ENCODE data around the gene TAC4. TPM values are rescaled to one million over a fixed set of nuclear protein-coding genes. Genes with fewer than 3 reads are reported as not detected.

Gene TAC4
- total RNA-seq, 1 donor from 2014 or later = not detected

- no peak overlapping the region for H3K27ac Mint-ChIP-seq (ENCODE audit: unreplicated experiment)
- H3K4me3 Mint-ChIP-seq (ENCODE audit: unreplicated experiment) = no peak overlapping the region
- DNase-seq (ENCODE audit: low spot score) = no peak
- peaks cover 9% of the 10 kb centered on the region for H3K4me1 Mint-ChIP-seq (ENCODE audit: unreplicated experiment)
- no peaks in the 10 kb centered on the region for H3K9me3 Mint-ChIP-seq (ENCODE audit: unreplicated experiment)
- peaks cover 12% of the 10 kb centered on the region for H3K27me3 Mint-ChIP-seq (ENCODE audit: unreplicated experiment)
- TF ChIP-seq, protein P1, sequence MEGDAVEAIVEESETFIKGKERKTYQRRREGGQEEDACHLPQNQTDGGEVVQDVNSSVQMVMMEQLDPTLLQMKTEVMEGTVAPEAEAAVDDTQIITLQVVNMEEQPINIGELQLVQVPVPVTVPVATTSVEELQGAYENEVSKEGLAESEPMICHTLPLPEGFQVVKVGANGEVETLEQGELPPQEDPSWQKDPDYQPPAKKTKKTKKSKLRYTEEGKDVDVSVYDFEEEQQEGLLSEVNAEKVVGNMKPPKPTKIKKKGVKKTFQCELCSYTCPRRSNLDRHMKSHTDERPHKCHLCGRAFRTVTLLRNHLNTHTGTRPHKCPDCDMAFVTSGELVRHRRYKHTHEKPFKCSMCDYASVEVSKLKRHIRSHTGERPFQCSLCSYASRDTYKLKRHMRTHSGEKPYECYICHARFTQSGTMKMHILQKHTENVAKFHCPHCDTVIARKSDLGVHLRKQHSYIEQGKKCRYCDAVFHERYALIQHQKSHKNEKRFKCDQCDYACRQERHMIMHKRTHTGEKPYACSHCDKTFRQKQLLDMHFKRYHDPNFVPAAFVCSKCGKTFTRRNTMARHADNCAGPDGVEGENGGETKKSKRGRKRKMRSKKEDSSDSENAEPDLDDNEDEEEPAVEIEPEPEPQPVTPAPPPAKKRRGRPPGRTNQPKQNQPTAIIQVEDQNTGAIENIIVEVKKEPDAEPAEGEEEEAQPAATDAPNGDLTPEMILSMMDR (IDR thresholded peaks at IDR 0.05; ENCODE audit: unreplicated experiment) = no peak
- no peaks in the 10 kb centered on the region for H3K36me3 Mint-ChIP-seq (ENCODE audit: low read depth, unreplicated experiment)
These were observed 40.0 kb upstream of the TAC4 start for GRCh38 chr17:49887744-49888360.

DNA sequence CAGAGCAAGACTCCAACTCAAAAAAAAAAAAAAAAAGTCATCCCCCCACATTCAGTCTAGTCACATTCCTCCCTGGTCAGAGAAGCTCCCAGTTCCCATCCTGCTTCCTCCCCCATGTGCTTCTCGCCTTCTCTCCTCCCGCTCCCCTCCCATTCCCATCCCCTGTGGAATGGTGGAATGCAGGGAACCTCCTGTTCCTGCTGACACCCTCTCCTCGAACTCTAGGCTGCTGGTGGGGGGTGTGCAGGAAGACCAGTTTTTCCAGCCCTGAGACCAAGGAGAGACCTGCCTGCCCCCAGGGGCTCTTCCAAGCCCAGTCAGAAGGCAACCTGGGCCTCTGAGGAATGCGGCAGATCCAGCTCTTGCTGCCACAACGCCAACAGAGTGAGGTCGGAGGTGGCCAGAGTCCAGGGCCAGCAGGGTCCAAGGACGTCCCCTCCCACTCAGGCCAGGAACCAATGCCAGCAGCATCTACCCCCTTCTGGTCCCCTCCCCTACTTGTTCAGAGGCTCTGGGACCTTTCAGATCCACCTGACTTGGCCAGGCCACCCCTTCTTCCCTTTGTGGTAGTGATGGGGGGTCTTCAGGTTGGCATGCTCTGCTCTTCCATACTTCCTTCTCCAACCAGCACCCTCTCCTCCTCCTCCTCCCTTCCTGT, 39.3 kb upstream of the TAC4 start:
- H3K9me3 Mint-ChIP-seq (ENCODE audit: unreplicated experiment) = no peaks in the 10 kb centered on the region
- DNase-seq (ENCODE audit: low spot score) = no peak
- peaks cover 11% of the 10 kb centered on the region for H3K27me3 Mint-ChIP-seq (ENCODE audit: unreplicated experiment)
- no peak overlapping the region for H3K27ac Mint-ChIP-seq (ENCODE audit: unreplicated experiment)
- H3K4me3 Mint-ChIP-seq (ENCODE audit: unreplicated experiment) = no peak overlapping the region
- TF ChIP-seq, protein P1 (IDR thresholded peaks at IDR 0.05; ENCODE audit: unreplicated experiment) = no peak
- H3K36me3 Mint-ChIP-seq (ENCODE audit: low read depth, unreplicated experiment) = no peaks in the 10 kb centered on the region
- peaks cover 12% of the 10 kb centered on the region for H3K4me1 Mint-ChIP-seq (ENCODE audit: unreplicated experiment)

DNA sequence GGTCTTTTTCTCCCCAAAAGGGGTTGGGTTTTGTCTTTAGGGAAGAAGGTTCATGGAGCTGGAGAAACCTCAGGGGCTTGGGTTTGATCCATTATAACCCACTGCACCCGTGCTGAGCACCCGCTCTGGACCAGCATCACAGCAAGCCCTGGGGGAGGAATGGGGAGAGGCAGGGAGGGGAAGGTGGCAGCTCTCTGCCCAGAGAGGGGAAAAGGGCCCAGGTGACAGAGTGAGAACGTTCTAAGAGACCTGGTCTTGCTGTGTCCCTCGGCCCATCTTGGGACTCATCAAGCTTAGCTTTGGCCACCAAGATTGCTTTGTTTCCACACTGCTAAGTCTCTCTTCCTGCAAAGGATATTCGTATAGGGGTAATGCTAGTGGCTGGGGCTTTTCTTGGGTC, 38.2 kb upstream of the TAC4 start:
- TF ChIP-seq, protein P1 (IDR thresholded peaks at IDR 0.05; ENCODE audit: unreplicated experiment) = no peak
- H3K27me3 Mint-ChIP-seq (ENCODE audit: unreplicated experiment) = peaks cover 8% of the 10 kb centered on the region
- peaks cover 12% of the 10 kb centered on the region for H3K4me1 Mint-ChIP-seq (ENCODE audit: unreplicated experiment)
- no peak overlapping the region for H3K27ac Mint-ChIP-seq (ENCODE audit: unreplicated experiment)
- no peaks in the 10 kb centered on the region for H3K36me3 Mint-ChIP-seq (ENCODE audit: low read depth, unreplicated experiment)
- DNase-seq (ENCODE audit: low spot score) = no peak
- H3K4me3 Mint-ChIP-seq (ENCODE audit: unreplicated experiment) = no peak overlapping the region
- H3K9me3 Mint-ChIP-seq (ENCODE audit: unreplicated experiment) = no peaks in the 10 kb centered on the region

GRCh38 chr17:49882434-49882833, 34.6 kb upstream of the TAC4 start:
- Mint-ChIP-seq H3K4me3 (ENCODE audit: unreplicated experiment) (no peak overlapping the region), H3K27me3 (ENCODE audit: unreplicated experiment) (peaks cover 7% of the 10 kb centered on the region), H3K27ac (ENCODE audit: unreplicated experiment) (no peak overlapping the region), H3K4me1 (ENCODE audit: unreplicated experiment) (peaks cover 12% of the 10 kb centered on the region), H3K9me3 (ENCODE audit: unreplicated experiment) (no peaks in the 10 kb centered on the region), H3K36me3 (ENCODE audit: low read depth, unreplicated experiment) (no peaks in the 10 kb centered on the region)
- DNase-seq (ENCODE audit: low spot score) = no peak
- TF ChIP-seq, protein P1 (IDR thresholded peaks at IDR 0.05; ENCODE audit: unreplicated experiment) = no peak

DNA sequence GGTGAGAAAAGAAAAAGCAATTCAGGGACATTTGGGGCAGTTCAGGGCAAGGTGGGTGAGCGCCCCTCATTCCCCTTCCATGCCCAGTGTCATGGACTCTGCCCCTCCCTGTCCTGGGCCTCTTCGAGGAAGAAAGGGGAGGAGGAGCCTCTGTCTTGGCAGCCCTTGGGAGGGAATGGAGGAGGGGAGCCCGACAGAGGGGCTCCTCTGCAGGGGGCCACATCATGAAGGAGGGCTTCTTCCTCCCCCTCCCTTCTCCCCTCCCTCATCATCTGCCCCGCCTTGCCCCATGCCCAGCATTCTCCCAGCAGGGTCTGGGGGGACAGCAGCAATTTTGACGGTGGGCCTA, 33.2 kb upstream of the TAC4 start:
- DNase-seq (ENCODE audit: low spot score) = no peak
- Mint-ChIP-seq H3K4me1 (ENCODE audit: unreplicated experiment) (peaks cover 8% of the 10 kb centered on the region), H3K27ac (ENCODE audit: unreplicated experiment) (no peak overlapping the region), H3K27me3 (ENCODE audit: unreplicated experiment) (peaks cover 5% of the 10 kb centered on the region), H3K36me3 (ENCODE audit: low read depth, unreplicated experiment) (no peaks in the 10 kb centered on the region), H3K9me3 (ENCODE audit: unreplicated experiment) (no peaks in the 10 kb centered on the region), H3K4me3 (ENCODE audit: unreplicated experiment) (no peak overlapping the region)
- TF ChIP-seq, protein P1 (IDR thresholded peaks at IDR 0.05; ENCODE audit: unreplicated experiment) = no peak
